NCI-H345 treated with DMSO at 0.1 percent for 48 hours (cell line): Measurements from ENCODE around the gene CLCN1.
"Not testable (repeated sequence)": the region's sequence is repeated elsewhere in the genome, so short reads cannot be mapped to it uniquely, and the experiment has no call there.

Experiments used
- DNase-seq: peaks from one replicate; lab custom pipeline; 2025; ENCODE audit not compliant: unreplicated experiment; lab: John Stamatoyannopoulos, UW

Gene CLCN1

DNA sequence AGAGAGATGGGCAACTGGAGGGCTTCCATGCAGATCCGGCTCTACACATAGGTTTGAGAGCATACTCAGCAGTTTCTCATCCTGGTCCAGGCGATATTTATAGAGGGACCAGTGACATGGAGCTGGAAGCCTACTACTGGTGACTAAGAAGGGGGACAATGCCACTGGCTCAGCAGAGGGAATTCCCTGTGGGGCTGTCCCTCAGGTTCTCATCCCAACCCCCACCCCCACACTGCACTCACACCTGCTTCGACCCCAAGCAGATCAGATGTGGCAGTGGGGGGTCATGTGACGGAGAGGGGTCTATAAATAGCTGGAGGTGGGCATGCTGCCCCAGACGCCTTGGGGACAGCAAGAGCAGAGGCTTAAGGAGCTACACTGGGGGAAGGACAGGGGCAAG lies at the start of gene CLCN1:
Gene CLCN1, plus strand, starts transcription at position 336 of the 400 bp plus-strand sequence. CDS start 102 bp downstream, outside the sequence.
- no peak for DNase-seq

GRCh38 chr7:143269251-143269650 lies 46.7 kb upstream of the CLCN1 start:
- no peak for DNase-seq

DNA sequence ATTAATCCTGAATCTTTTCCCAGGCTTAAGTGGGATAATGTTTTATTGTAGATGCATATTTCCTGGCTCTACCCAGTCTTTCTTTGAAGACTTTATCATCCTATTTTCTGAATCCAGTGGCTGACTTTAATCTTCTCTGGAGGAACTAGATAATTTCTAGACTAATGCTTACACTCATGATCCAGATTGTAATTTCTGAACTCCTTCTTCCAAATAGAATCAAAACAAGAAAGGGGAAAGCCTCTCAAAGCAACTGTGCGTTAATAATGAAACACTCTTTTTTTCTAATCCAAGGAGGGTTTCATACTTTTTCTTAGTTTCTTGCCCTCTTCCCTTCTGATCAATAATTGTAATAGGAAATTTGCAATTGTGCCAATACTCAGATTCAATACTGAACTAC lies 44.7 kb upstream of the CLCN1 start:
- no peak for DNase-seq

DNA sequence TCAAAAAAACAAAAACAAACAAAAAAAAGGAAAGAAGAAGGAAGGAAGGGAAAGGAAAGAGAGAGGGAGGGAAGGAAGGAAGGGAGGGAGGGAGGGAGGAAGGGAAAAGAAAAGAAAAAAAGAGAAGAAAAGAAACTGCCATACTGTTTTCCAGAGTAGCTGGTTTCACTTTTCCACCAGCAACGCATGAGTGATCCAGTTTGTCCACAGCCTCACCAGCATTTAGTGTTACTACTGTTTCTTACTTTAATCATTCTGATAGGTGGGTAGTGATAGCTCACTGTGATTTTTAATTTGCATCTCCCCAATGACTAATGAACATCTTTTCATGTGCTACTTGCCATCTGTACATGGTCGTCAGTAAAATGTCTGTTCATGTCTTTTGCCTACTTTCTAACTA lies 43.0 kb upstream of the CLCN1 start:
- no peak for DNase-seq

GRCh38 chr7:143279186-143280098 lies 36.5 kb upstream of the CLCN1 start:
- DNase-seq = no peak

DNA sequence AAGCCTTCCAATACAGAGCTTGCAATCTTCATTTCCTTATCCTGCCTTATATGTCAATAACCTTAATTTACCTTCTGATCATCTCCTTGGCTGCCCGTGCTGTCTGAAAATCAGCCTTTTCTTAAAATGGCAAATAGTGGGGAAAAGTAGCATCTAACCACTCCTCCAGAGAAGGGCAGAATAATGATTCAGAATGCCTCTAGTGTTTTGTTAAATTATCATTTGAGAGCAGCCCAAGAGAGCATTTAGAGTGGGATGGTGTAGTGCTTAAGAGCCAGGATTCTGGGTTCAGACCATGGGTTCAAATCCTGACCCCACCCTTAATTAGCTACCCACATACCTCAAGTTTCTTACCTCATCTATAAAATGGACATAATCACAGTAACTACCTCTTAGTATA lies 35.8 kb upstream of the CLCN1 start:
- no peak for DNase-seq

GRCh38 chr7:143280566-143280965 lies 35.3 kb upstream of the CLCN1 start:
- DNase-seq = no peak

DNA sequence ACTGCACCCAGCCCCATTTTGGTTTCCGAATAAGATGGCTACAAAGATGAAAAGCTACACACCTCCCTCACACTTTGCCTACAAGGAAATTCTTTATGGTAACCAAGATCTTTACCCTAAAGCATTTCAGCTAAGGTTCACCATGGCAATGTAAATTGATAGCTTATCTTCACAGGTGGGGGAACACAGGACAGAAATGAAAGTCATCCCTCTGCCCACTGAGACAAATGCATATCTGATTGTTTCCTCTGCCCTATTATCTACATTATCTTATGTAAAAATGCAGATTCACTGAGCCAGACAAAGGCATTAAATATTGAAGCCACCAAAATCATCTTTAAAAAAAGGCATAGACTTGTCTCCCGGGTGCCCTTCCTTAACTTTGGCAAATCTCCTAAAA lies 34.4 kb upstream of the CLCN1 start:
- no peak for DNase-seq

DNA sequence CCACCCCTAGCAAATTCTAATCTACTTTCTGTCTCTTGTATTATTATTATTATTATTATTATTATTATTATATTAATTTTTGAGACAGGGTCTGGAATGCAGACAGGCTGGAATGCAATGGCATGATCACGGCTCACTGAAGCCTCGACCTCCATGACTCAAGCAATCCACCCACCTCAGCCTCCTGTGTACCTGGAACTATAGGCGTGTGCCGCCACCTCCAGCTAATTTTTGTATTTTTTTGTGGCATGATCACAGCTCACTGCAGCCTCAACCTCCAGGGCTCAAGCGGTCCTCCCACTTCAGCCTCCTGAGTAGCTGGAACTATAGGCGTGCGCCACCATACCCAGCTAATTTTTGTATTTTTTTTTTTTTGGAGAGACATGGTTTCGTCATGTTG lies 33.8 kb upstream of the CLCN1 start:
- DNase-seq = no peak

DNA sequence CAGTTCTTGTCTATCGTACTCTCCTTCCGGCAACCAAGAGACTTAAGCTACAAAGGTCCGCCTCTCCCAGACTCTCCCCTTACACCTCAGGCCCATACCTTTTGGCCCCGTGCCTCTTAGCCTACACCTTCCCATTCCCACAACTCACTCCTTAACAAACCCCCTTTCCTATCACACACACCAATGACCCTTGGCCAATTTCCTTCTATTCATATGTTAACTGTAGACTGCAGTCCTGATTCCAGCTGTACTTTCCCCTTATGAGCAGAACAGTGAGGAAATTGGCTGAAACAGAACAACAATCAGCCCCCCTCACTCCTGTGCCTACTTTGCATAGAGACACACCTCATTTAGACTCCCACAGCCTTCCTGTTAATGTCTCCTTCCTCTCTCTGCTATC lies 32.5 kb upstream of the CLCN1 start:
- DNase-seq = no peak

- no peak for DNase-seq
Observed at GRCh38 chr7:143284591-143285469, 31.1 kb upstream of the CLCN1 start, which contains the start of gene TMEM139. Gene TMEM139, plus strand, starts transcription at chr7:143284958. Its CDS starts 1,000 bp downstream, at chr7:143285958.

DNA sequence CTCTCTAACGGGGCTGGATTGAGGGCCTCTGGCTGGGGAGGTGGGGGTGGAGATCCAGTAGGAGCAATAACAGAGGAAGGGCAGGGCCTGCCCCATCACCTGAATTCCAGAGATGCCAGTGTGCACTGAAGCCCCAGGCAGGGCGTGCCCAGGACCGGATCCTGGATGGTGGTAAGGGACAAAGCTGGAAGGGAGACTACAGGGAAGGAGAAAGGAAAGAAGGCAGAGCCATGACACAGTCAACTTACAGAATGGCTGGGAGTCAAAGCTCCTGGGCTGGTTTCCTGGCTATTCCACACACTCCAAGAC lies 30.5 kb upstream of the CLCN1 start:
- DNase-seq = no peak

GRCh38 chr7:143285806-143286521 lies 29.9 kb upstream of the CLCN1 start:
- no peak for DNase-seq

GRCh38 chr7:143286522-143286890 lies 29.4 kb upstream of the CLCN1 start:
- DNase-seq = no peak

- DNase-seq = no peak
Observed at GRCh38 chr7:143287339-143287934, 28.5 kb upstream of the CLCN1 start.

DNA sequence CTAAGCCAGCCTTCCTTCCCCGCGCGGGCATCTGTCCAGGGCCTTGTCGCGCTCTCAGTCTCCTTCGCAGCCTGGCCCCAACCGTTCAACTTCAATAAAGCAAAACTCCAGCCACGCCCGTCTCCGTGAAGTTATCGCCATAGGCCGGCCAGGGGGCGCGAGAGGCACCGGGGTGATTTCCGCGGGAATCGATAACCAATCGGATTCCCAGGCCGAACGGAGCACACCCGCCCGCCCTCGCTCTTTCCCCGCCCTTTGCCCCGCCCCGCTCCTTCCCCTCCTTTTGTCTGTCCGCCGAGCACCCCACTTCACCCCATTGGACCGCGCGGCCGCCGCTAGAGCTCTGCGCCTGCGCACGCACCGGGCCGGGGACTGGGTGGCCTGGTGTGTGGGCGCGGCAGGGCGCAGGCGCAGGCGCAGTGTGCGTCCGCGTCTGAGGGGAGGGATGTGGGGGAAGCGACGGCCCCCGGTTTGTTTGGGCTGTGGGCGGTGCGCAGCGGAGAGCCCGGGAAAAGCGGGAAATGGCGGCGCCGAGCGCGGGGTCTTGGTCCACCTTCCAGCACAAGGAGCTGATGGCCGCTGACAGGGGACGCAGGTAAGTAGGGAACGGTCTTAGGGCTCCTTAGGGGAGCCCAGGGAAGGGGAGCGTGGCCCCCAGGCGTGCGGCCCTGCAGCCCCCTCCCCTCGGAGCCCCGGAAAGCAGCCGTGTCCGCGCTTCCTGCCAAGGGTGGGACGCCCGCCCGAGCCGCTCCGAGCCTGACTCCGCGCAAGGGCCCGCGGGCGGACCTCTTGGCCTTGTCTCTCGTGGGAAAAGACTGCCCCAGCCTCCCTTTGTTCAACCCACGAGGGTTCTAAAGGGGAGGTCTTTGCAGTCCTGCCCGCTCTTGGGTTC lies 27.7 kb upstream of the CLCN1 start, which contains the start of gene CASP2:
Gene CASP2, plus strand, starts transcription at position 417 of the 892 bp plus-strand sequence. Its CDS starts 105 bp downstream, at position 522.
- peak; percentile 93 for DNase-seq

- no peak for DNase-seq
Observed at GRCh38 chr7:143288836-143289235, 27.1 kb upstream of the CLCN1 start.

- no peak for DNase-seq
Observed at GRCh38 chr7:143289421-143289820, 26.5 kb upstream of the CLCN1 start.

- DNase-seq = not testable (repeated sequence)
Observed at GRCh38 chr7:143289888-143290287, 26.0 kb upstream of the CLCN1 start.

- DNase-seq = no peak
Observed at GRCh38 chr7:143290293-143290692, 25.6 kb upstream of the CLCN1 start.
